ENCODE results near the gene NR6A1.

The NR6A1 gene

GRCh38 chr9:124498499-124499146, 272.5 kb downstream of the NR6A1 start:
- no peak for TF ChIP-seq TCF4 (CRISPR knock-in tag; IDR thresholded peaks at IDR 0.05; ENCODE audit: borderline replicate concordance)
- TF ChIP-seq ZFP30 (CRISPR knock-in tag; IDR thresholded peaks at IDR 0.05) = no peak
- TF ChIP-seq ZNF565 (CRISPR knock-in tag; conservative IDR thresholded peaks at IDR 0.05; ENCODE audit: low read depth) = no peak
- TF ChIP-seq CSDC2 (CRISPR knock-in tag; IDR thresholded peaks at IDR 0.05) = no peak
- TF ChIP-seq CREB5 (CRISPR knock-in tag; IDR thresholded peaks at IDR 0.05; ENCODE audit: low read depth) = no peak
- no peak for TF ChIP-seq CSRNP3 (CRISPR knock-in tag; IDR thresholded peaks at IDR 0.05)
- TF ChIP-seq ZFP3 (CRISPR knock-in tag; IDR thresholded peaks at IDR 0.05) = no peak
- TF ChIP-seq OSR1 (CRISPR knock-in tag; IDR thresholded peaks at IDR 0.05) = no peak
- TF ChIP-seq PATZ1 (CRISPR knock-in tag; IDR thresholded peaks at IDR 0.05; ENCODE audit: borderline replicate concordance) = no peak
- no peak for TF ChIP-seq GLIS3 (CRISPR knock-in tag; IDR thresholded peaks at IDR 0.05)
- TF ChIP-seq ISL1 (CRISPR knock-in tag; IDR thresholded peaks at IDR 0.05) = no peak
- no peak for ATAC-seq

- TF ChIP-seq ARNTL (CRISPR knock-in tag; IDR thresholded peaks at IDR 0.05; ENCODE audit: borderline replicate concordance, low read depth) = no peak
- TF ChIP-seq SNAI2 (CRISPR knock-in tag; IDR thresholded peaks at IDR 0.05) = no peak
- TF ChIP-seq PPARA (CRISPR knock-in tag; IDR thresholded peaks at IDR 0.05; ENCODE audit: borderline replicate concordance) = no peak
- TF ChIP-seq ZFP30 (CRISPR knock-in tag; IDR thresholded peaks at IDR 0.05) = no peak
- TF ChIP-seq TCF4 (CRISPR knock-in tag; IDR thresholded peaks at IDR 0.05; ENCODE audit: borderline replicate concordance) = no peak
- no peak for TF ChIP-seq TSHZ2 (CRISPR knock-in tag; IDR thresholded peaks at IDR 0.05)
- TF ChIP-seq ZNF70 (CRISPR knock-in tag; IDR thresholded peaks at IDR 0.05) = no peak
- TF ChIP-seq ZNF565 (CRISPR knock-in tag; conservative IDR thresholded peaks at IDR 0.05; ENCODE audit: low read depth) = no peak
- no peak for TF ChIP-seq GLIS3 (CRISPR knock-in tag; IDR thresholded peaks at IDR 0.05)
- TF ChIP-seq CSDC2 (CRISPR knock-in tag; IDR thresholded peaks at IDR 0.05) = no peak
- no peak for TF ChIP-seq BACH2 (CRISPR knock-in tag; IDR thresholded peaks at IDR 0.05; ENCODE audit: borderline replicate concordance)
- no peak for TF ChIP-seq POU6F1 (CRISPR knock-in tag; IDR thresholded peaks at IDR 0.05; ENCODE audit: borderline replicate concordance, low read depth)
- no peak for TF ChIP-seq PATZ1 (CRISPR knock-in tag; IDR thresholded peaks at IDR 0.05; ENCODE audit: borderline replicate concordance)
- TF ChIP-seq ZFP3 (CRISPR knock-in tag; IDR thresholded peaks at IDR 0.05) = no peak
- no peak for TF ChIP-seq ZC3H10 (CRISPR knock-in tag; IDR thresholded peaks at IDR 0.05)
- ATAC-seq = no peak
Observed at GRCh38 chr9:124498040-124498439, 273.1 kb downstream of the NR6A1 start.

Data from SK-N-SH treated with all-trans-retinoic acid at 6 μM for 48 hours (cell line).